HG03097 (cell line): ENCODE measurements around the gene CPSF4.
"Not testable (repeated sequence)": the region's sequence is repeated elsewhere in the genome, so short reads cannot be mapped to it uniquely, and the experiment has no call there.

Experiments used
- ATAC-seq: cut with Tn5 transposase; IDR thresholded peaks from one replicate; pipeline ENCODE4 v1.9.1; 2021; ENCODE audit not compliant: unreplicated experiment, low FRiP score

CPSF4 gene

DNA sequence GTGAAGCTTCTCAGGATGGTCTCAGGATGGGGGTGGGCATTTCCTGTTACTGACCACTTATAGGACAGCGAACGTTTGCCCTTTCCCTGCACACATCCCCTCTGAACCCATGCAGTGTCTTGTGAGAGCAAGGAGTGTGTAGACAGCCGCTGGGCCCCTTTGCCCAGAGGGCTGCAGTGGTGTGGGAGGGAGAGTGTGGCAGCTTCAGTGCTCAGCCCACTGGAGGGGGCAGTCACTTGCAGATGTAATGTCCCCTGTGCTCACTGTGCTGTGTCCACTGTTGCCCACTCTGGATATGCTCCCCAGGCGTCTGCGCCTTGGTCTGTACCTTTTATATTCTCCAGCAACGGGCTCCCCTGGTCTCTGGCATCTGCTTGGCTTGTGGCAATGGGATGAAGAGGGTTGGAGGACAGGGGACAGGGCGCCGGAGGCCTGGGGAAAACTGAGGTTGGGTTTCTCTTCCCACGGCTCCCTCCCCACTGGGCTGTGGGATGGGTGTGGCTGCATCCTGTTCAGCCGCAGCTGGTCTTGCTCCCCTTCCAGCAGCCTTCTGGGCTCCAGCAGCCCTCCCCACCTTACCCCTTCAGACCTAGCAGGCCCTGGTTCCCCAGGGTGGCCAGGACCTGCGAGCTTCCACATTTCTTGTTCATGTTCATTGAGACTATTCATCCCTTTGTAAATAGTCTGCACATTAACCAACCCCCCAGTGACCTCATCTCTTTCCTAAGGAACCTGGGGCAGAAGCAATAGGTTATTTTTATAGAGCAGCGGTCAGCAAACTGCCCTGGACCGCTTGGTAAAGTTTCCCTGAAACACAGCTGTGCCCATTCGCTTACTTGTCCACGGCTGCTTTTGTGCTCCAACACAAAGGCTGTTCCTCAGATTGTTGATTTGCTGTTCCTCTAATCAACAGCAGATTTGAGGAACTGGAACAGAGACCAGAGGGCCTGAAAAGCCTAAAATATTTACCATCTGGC is 40.0 kb downstream of the CPSF4 start:
- ATAC-seq = no peak

DNA sequence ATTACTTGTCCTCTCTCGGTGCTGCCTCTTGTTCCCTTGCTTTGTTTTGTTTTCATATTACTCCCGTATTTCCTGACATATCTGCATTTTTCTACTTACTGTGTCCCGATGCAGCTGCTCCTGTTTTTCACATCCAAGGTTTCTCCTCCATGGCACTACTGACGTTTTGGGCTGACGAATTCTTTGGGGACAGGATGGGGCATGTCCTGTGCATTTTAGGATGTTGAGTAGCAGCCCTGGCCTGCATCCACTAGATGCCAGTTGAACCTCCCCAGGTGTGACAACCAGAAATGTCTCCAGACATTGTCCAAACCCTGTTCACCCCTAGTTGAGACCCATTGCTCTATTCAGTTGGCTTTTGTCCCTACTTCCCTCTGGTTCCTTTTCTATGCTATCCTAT is 46.4 kb downstream of the CPSF4 start:
- ATAC-seq = no peak

- ATAC-seq = no peak
Observed at GRCh38 chr7:99489235-99489634, 50.5 kb downstream of the CPSF4 start.

DNA sequence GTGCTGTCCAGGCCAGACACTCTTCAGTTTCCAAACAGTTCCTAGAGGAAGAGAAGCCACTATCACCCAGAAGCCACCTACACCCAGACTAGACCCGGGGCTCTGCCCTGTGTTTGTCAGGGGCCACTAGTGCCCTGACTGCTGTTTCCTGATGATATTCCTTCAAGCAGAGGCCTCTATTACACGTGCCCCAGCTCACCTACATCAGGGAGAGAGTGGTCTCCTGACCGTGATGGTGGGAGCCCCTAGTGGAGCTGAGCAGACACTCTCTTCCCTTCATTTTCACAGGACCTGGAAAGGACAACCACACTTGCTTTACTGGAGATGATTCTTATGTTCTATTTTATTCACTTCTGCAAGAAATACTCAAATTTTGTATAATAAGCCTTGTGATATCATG is 52.1 kb downstream of the CPSF4 start:
- no peak for ATAC-seq

DNA sequence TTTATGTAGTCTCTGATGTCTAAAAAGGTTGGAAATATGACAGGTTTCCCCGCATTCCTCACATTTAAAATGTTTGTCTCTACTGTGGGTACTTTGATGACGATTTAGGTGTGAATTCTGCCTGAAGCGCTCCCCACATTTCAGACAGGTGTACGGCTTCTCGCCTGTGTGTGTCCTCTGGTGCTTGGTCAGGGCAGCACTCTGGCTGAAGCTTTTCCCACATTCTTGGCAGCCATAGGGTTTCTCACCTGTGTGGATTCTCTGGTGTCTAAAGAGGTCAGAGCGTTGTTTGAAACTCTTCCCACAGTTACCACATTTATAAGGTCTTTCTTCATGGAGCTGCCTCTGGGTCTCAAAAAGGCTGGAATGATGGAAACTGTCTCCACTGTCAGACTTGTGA is 55.1 kb downstream of the CPSF4 start:
- ATAC-seq = no peak

DNA sequence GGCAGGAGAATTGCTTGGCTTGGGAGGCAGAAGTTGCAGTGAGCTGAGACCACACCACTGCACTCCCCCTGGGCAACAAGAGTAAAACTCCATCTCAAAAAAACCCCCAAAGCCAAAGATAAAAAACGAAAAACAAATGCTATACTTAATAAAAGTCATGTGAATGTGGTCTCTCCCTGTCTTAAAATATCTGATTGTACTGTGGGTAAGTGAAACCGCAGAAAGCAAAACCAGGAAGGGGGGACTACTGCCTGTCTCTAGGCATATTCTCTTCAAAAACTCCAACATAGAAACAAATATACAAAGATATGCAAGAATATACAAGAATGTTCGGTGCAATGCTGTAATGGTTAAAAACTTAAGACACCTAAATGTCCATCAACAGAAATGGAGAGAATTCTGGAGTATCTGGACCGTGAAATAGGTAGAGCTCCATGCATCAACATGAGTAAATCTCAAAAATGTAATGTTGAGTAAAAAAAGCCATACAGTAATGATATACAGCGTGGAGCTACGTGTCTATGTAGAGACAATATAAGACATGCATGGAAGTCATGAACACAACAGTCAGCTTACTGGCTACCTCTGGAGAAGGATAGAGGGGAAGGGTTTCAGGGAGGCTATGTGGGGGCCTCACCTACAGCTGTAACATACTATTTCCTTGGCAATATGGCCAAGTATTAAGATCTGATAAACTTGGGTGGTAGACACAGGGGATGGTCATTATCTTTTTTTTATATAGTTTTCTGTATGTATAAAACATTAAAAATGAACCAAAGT is 59.2 kb downstream of the CPSF4 start:
- no peak for ATAC-seq

GRCh38 chr7:99498546-99498944 is 59.8 kb downstream of the CPSF4 start:
- ATAC-seq = no peak

DNA sequence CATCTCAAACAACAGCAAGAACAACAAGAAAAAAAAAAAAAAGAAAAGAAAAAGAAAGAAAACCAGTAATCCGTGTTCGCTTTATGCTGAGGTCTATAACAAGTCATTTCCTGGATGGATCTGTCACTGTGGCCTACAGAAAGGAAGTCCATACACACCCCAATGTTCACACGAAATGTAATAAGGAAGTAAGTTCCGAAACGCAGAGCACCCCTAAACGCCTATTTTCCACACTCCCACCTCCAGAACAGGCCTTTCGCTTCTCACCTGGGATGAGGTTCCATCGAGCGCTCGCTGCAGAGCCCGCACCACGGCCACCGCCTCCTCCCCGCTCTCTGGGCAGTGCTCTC is 60.6 kb downstream of the CPSF4 start:
- ATAC-seq = no peak

DNA sequence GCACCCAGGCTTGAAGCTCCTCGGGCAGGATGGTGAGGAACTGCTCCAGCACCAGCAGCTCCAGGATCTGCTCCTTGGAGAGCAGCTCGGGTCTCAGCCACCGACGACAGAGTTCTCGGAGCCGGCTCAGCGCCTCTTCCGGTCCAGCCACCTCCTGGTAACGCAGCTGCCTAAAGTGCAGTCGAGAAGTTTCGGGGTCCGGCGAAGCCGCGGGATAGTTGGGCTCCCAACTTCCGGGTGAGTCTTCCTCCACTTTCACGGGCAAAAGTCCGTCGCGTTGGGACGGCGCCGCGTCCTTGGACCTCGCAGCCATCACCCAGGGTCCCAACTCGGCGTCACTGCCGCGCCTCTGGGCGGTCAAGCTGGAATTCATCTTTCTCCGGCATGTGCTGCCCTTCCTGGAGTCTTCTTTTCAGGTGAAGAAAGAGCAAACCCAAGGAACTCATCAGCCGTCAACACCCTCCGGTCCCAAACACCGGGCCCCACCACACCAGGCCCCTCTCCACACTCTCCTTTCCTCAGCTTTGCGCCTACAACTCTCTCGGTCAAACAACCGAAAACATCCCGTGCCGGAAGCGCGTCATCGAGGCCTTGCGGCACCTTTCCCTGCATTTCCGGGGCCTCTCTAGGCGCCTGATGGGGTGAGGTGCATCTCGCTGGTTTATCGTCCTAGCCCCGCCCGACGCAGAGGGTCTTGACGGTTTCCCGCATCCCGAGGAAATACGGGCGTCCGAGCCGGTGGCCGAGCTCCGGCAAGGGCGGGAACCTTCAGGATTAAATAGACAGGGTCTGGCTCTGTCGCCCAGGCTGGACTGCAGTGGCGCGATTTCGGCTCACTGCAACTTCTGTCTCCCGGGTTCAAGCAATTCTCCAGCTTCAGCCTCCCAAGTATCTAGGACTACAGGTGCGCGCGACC is 61.2 kb downstream of the CPSF4 start, which contains the start of gene ZNF394:
TSS of gene ZNF394 (minus strand) at position 561 of the 916 bp plus-strand sequence. CDS start at position 373, 188 bp downstream.
- peak; percentile 40 for ATAC-seq

GRCh38 chr7:99500637-99501009 is 61.9 kb downstream of the CPSF4 start:
- ATAC-seq = no peak

DNA sequence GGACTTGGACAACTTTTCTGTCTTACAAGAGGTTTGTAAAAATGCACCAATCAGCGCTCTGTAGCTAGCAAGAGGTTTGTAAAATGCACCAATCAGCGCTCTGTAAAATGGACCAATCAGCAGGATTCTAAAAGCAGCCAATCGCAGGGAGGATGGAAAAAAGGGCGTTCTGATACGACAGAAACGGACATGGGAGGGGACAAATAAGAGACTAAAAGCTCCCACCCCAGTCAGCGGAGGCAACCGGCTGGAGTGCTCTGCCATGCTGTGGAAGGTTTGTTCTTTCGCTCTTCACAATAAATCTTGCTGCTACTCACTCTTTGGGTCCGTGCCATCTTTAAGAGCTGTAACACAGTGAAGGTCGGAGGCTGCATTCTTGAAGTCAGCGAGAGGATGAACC is 62.5 kb downstream of the CPSF4 start:
- not testable (repeated sequence) for ATAC-seq

DNA sequence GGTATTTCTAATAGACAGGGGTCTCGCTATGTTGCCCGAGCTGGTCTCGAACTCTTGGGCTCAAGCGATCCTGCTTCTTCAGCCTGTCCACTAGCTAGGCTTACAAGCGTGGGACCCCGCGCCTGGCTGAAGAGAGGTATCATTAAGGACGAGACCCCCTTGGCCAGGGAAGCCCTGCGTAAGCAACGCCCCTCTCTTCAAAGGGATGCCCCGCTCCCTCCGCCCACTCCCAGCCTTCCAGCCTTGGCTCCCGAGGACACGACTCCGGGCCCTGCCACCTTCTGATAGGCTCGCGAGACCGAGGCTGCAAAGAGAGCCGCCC is 65.5 kb downstream of the CPSF4 start:
- no peak for ATAC-seq

- peak; percentile 58 for ATAC-seq
Observed at GRCh38 chr7:99504603-99505323, 66.0 kb downstream of the CPSF4 start, which contains the start of gene ZKSCAN5. ZKSCAN5 (plus strand) TSS chr7:99504662; CDS start chr7:99506045, 1,383 bp downstream.

DNA sequence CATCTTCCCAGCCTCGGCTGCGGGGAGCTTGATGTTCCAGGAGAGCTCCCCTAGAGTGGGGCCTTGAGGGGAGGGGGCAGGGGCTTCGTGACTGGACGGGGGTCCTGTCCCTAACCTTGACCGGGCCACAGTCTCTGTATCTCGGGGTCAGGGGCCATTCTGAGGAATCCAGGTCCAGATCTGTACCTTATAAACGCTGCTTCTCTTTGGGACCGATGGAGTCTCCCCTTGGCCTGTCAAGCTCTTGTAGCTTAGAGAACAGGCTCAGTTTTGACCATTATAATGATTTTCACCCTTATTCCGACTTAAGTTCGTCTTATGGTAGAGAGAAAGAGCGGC is 66.5 kb downstream of the CPSF4 start:
- no peak for ATAC-seq
